HG03460 (cell line): ENCODE results near the gene PCNX4.

Source experiments
- ATAC-seq: cut with Tn5 transposase; IDR thresholded peaks from one replicate; pipeline ENCODE4 v1.9.1; 2021; ENCODE audit not compliant: unreplicated experiment

The PCNX4 gene

GRCh38 chr14:60171690-60172089, 80.0 kb downstream of the PCNX4 start:
- no peak for ATAC-seq

DNA sequence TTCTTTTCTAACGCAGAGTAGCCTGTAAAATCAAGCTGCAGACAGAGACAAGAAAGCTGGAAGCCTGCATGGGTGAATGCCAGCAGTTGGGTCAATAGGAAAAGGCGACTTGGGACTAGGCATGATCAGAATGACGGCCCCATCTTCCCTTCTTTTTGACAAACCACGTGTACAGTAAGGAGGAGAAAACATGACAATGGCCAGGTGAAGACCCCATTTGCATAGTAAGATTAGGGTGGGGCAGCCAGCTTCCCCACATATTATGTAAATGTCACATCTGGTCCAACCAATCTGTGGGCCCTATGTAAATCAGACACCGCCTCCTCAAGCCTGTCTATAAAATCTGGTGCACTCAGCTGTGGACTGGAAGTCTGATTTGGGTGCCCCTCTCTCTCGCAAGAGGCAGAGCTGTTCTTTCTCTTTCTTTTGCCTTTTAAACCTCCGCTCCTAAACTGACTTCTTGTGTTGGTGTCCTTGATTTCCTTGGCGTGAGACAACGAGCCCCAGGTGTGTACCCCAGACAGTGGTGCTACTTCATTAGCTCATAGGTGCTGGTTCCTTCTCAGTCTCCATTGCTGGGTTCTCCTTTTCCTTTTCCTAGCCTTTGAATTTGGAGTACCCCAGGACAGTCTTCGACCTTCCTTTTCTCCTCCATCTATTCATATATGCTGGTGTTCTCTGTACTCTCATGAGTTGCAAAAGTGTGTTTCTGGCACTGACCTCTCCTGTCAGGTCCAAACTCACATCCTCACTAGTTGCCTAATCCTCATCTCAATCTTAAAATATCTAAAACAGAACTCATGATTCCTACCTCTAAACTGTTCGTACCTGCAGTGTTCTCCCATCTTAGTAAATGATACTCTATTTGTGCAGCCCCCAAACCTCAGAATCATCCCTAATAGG, 82.9 kb downstream of the PCNX4 start:
- ATAC-seq: no peak

GRCh38 chr14:60175255-60175902, 83.7 kb downstream of the PCNX4 start:
- ATAC-seq: no peak

DNA sequence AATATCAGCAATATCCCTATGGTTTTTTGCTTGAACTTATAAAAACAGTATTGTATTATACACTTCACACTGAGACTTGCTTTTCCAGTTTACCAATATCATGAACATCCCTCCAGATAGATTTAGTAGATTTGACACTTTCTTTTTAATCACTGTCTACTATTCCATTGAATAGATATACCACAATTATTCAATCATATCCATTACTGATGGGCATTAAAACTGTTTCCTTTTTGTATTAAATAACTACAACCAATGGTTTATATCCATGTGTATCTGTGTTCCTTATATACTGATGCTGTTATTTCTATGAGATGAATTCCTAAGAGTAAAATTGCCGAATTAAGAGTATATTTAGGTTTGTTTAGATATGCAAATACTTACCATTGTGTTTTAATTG, 86.4 kb downstream of the PCNX4 start:
- no peak for ATAC-seq

GRCh38 chr14:60178820-60179219, 87.1 kb downstream of the PCNX4 start:
- no peak for ATAC-seq

- no peak for ATAC-seq
Measured at GRCh38 chr14:60179431-60179869, 87.7 kb downstream of the PCNX4 start.

GRCh38 chr14:60183138-60183537, 91.4 kb downstream of the PCNX4 start:
- ATAC-seq: no peak

DNA sequence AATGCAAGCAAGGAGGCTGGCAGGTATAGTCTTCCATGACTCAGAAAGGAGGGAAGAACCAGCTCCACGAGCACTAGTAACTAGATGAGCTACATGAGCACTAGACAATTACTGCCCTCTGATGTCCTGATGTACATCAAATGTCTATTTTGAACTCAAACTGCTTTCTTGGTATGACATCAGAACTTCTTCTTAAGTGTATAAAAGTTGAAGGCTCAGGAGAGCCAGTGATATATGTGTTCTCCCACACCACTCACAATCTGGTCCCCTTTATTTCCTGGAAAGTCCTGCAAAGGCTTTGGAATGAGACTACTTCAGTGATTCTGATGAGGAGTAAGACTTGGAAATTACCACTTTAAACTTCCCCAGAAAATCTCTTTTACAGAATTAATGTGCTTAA, 92.0 kb downstream of the PCNX4 start:
- peak; percentile 51 for ATAC-seq

- ATAC-seq: peak; percentile 50
Measured at GRCh38 chr14:60184146-60184904, 92.6 kb downstream of the PCNX4 start.

- no peak for ATAC-seq
Measured at GRCh38 chr14:60184905-60185555, 93.3 kb downstream of the PCNX4 start.

DNA sequence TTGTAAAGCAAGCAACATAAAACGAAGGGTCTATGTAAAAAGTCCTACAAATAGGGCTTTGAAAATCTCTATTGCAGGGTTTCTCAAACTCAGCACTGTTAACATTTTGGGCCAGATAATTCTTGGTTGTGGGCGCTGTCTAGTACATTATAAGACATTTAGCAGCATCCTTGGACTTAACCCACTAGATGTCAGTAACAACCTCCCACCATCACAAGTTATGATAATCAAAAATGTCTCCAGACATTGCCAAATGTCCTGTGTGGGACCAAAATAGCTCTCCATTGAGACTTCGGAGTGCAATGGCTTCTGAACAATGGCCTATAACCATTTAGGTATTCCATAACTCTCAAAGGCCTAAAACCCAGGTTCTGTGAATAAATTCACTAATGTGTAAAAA, 96.4 kb downstream of the PCNX4 start:
- ATAC-seq: no peak

- ATAC-seq: no peak
Measured at GRCh38 chr14:60188696-60189095, 97.0 kb downstream of the PCNX4 start.

DNA sequence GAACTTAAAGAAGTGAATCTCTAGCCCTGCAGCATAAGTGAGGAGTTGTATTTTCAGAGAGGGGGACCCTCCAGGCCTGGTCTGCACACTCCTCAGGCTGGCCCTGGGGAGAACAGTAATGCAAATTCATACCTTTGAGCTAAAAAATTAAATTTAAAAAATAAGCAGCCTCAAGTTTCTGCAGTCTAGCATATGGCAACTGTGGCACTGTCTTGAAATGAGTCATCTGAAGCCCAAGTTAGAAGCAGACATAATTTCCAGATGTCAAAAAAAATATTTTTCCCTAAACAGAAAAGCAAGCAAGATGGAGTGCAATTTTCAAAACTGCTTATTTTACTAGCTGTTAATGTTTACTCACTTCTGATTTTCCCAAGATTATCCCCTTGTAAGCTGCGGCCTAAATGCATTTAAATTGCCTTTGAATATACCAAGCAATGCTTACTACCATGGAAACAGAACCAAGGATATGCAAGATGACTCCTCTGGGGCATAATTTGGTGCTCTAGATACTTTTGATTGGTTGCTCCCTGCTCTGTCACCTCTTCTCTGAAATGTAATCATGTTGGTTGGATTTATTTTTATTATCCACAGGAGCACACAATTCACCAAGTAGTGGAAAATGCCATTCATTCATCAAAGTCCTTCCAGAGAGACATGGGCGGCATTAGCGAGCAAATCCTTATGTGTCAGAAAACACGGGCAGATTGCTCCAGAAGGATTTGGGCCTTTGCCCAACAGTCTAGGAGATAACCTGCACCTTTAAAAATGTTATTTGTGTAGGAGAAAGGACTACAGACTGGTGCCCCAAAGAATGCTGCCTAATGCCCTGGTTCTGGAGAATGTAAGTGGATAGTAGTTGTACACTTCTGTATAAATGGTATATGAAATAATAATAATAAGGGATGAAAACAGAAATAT, 98.5 kb downstream of the PCNX4 start:
- ATAC-seq: peak; percentile 61

GRCh38 chr14:60195179-60195810, 103.6 kb downstream of the PCNX4 start:
- ATAC-seq: peak; percentile 81

DNA sequence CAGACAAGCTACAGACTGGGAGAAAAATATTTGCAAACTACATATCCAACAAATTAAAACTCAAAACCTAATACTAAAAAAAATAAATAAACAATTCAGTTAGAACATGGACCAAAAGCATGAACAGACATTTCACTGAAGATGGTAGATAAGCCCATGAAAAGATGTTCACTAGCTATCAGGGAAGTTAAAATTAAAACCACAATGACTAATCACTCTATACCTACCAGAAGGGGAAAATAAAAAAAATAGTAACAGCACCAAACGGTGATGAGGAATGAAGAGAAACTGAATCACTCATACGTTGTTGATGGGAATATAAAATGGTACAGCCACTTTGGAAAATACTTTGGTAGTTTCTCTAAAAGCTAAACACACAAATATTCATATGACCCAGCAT, 104.6 kb downstream of the PCNX4 start:
- no peak for ATAC-seq

GRCh38 chr14:60197629-60198303, 106.0 kb downstream of the PCNX4 start:
- no peak for ATAC-seq

DNA sequence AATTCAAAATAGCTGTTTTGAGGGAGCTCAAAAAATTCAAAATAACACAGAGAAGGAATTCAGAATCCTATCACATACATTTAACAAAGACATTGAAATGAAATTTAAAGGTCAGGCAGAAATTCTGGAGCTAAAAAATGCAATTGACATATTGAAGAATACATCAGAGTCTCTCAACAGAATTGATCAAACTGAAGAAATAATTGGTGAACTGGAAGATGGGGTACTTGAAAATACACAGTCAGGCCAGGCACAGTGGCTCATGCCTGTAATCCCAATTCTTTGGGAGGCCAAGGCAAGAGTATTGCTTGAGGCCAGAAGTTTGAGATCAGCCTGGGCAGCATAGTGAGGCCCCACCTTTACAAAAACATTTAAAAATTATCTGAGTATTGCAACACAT, 107.6 kb downstream of the PCNX4 start:
- no peak for ATAC-seq

GRCh38 chr14:60204104-60204842, 112.5 kb downstream of the PCNX4 start:
- peak; percentile 75 for ATAC-seq
